K562 (cell line): Measurements from ENCODE around the gene SRSF6.

Source experiments
- EGR1 ChIP-seq: fragments of 450-650 bp; conservative IDR thresholded peaks from 2 replicates; pipeline ENCODE4 v1.6.1; 2017; ENCODE audit warnings: mild to moderate bottlenecking
- EZH2 ChIP-seq: IDR thresholded peaks from 2 replicates; pipeline ENCODE4 v1.6.1; 2012; ENCODE audit warnings: low read depth, mild to moderate bottlenecking, inconsistent platforms, low read length, borderline replicate concordance
- TFAP4 ChIP-seq: sonication (generic); formaldehyde crosslinking; IDR thresholded peaks from 2 replicates; pipeline ENCODE4 v1.8.0; 2022; ENCODE audit warnings: missing genetic modification reagents, mild to moderate bottlenecking, moderate library complexity, borderline replicate concordance
- ZNF217 ChIP-seq: sonication (generic); formaldehyde crosslinking; IDR thresholded peaks from 2 replicates; pipeline ENCODE4 v1.8.0; 2022; ENCODE audit warnings: mild to moderate bottlenecking, missing genetic modification reagents
- TF ChIP-seq, protein P1 (sequence below), 3 experiments: IDR thresholded peaks in 2 of 3; conservative IDR thresholded peaks in 1 of 3; 2 replicates each; pipeline ENCODE4 v1.5.1; 2011 to 2012; ENCODE audit warnings: low read length in 3 of 3, mild to moderate bottlenecking in 3 of 3, control low read depth in 2 of 3, improper control_type of control experiment in 1 of 3, inconsistent platforms in 1 of 3, low read depth in 1 of 3, mixed read lengths in 1 of 3, moderate library complexity in 1 of 3; ENCODE audit not compliant: insufficient read depth in 2 of 3

GRCh38 chr20:43420192-43420591 lies 37.5 kb upstream of the SRSF6 start:
- TF ChIP-seq EZH2 (no peak), TFAP4 (no peak), EGR1 (no peak), ZNF217 (CRISPR knock-in tag) (no peak)
- TF ChIP-seq, protein P1, sequence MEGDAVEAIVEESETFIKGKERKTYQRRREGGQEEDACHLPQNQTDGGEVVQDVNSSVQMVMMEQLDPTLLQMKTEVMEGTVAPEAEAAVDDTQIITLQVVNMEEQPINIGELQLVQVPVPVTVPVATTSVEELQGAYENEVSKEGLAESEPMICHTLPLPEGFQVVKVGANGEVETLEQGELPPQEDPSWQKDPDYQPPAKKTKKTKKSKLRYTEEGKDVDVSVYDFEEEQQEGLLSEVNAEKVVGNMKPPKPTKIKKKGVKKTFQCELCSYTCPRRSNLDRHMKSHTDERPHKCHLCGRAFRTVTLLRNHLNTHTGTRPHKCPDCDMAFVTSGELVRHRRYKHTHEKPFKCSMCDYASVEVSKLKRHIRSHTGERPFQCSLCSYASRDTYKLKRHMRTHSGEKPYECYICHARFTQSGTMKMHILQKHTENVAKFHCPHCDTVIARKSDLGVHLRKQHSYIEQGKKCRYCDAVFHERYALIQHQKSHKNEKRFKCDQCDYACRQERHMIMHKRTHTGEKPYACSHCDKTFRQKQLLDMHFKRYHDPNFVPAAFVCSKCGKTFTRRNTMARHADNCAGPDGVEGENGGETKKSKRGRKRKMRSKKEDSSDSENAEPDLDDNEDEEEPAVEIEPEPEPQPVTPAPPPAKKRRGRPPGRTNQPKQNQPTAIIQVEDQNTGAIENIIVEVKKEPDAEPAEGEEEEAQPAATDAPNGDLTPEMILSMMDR (IDR thresholded peaks at IDR 0.05 in 2 of 3, conservative IDR thresholded peaks at IDR 0.05 in 1 of 3; ENCODE audit: insufficient read depth in 2 of 3, low read depth in 1 of 3, low read length in 3 of 3) = no peak
